Non-pigmented ciliary epithelial cell (primary cell): ENCODE results near the gene KMO.

Source experiments
- DNase-seq: peaks from one replicate; pipeline ENCODE4 v3.0.0-alpha.2; 2010; ENCODE audit warnings: low read depth

KMO gene

GRCh38 chr1:241532162-241532531 is at the start of gene KMO:
Gene KMO (plus strand): TSS chr1:241532378. CDS start chr1:241532445, 67 bp downstream.
- no peak for DNase-seq

- no peak for DNase-seq
These were observed 49.4 kb upstream of the KMO start for GRCh38 chr1:241482761-241483250.

GRCh38 chr1:241485145-241485544 is 47.0 kb upstream of the KMO start:
- no peak for DNase-seq

- DNase-seq, result no peak
These were observed 46.6 kb upstream of the KMO start for GRCh38 chr1:241485554-241485992.

- no peak for DNase-seq
These were observed 43.4 kb upstream of the KMO start for GRCh38 chr1:241488739-241489138.

- no peak for DNase-seq
These were observed 36.4 kb upstream of the KMO start for GRCh38 chr1:241495741-241496140.

- no peak for DNase-seq
These were observed 32.3 kb upstream of the KMO start for GRCh38 chr1:241499910-241500309.

- DNase-seq, result no peak
These were observed 28.7 kb upstream of the KMO start for GRCh38 chr1:241503444-241503843.

- no peak for DNase-seq
These were observed 24.9 kb upstream of the KMO start for GRCh38 chr1:241507189-241507863.

GRCh38 chr1:241513378-241513777 is 18.8 kb upstream of the KMO start:
- DNase-seq, result no peak

GRCh38 chr1:241518476-241519307 is 13.5 kb upstream of the KMO start:
- no peak for DNase-seq

GRCh38 chr1:241519308-241520079 is 12.7 kb upstream of the KMO start, which contains the start of gene FH:
Gene FH (minus strand): TSS chr1:241519755. CDS start chr1:241519722, 33 bp downstream.
- DNase-seq, result peak; percentile 96

- DNase-seq, result no peak
These were observed 12.1 kb upstream of the KMO start for GRCh38 chr1:241520080-241520465.

GRCh38 chr1:241521718-241522117 is 10.5 kb upstream of the KMO start:
- DNase-seq, result no peak

- no peak for DNase-seq
These were observed 7.2 kb upstream of the KMO start for GRCh38 chr1:241525026-241525425.

- no peak for DNase-seq
These were observed 5.0 kb upstream of the KMO start for GRCh38 chr1:241527146-241527545.

GRCh38 chr1:241531195-241532161 is 700 bp upstream of the KMO start:
- DNase-seq, result peak; percentile 55

GRCh38 chr1:241532864-241533263 is 686 bp downstream of the KMO start:
- no peak for DNase-seq

GRCh38 chr1:241533326-241534115 is 1.3 kb downstream of the KMO start:
- DNase-seq, result no peak

- DNase-seq, result no peak
These were observed 4.1 kb downstream of the KMO start for GRCh38 chr1:241536304-241536703.
